Small intestine (tissue), 7 donors: Measurements from ENCODE around the gene KANK4. TPM values are rescaled to one million over a fixed set of nuclear protein-coding genes. Genes with fewer than 3 reads are reported as not detected.

Source experiments
- DNase-seq, 2 donors: peaks; one replicate each; pipeline versions ENCODE4 v3.0.0 to v3.0.0-alpha.2; 2013
- FAIRE-seq: peaks from 2 replicates; lab custom pipeline; 2012; peaks lifted over from hg19 to GRCh38; lab: Jason Lieb, UNC
- H3K27ac ChIP-seq, 3 donors: one replicate each; pipeline ENCODE4 v1.5.1; 2013; ENCODE audit warnings: low read length in 2 of 3, mild to moderate bottlenecking in 2 of 3, control low read depth in 1 of 3, inconsistent platforms in 1 of 3, low read depth in 1 of 3, moderate library complexity in 1 of 3
- H3K27me3 ChIP-seq, 3 donors: one replicate each; pipeline ENCODE4 v1.6.1; 2013; ENCODE audit warnings: low read length in 3 of 3, inconsistent platforms in 1 of 3; ENCODE audit not compliant: control insufficient read depth in 3 of 3, insufficient read depth in 3 of 3
- H3K36me3 ChIP-seq, 3 donors: one replicate each; pipeline ENCODE4 v1.6.1; 2013; ENCODE audit warnings: low read length in 3 of 3, inconsistent platforms in 1 of 3, low read depth in 1 of 3, mild to moderate bottlenecking in 1 of 3, moderate library complexity in 1 of 3; ENCODE audit not compliant: control insufficient read depth in 3 of 3, insufficient read depth in 2 of 3
- H3K4me1 ChIP-seq, 3 donors: one replicate each; pipeline ENCODE4 v1.6.1; 2013; ENCODE audit warnings: low read length in 2 of 3, inconsistent platforms in 1 of 3, low read depth in 1 of 3, mild to moderate bottlenecking in 1 of 3, moderate library complexity in 1 of 3; ENCODE audit not compliant: control insufficient read depth in 3 of 3, insufficient read depth in 2 of 3
- H3K4me3 ChIP-seq, 3 donors: one replicate each; pipeline ENCODE4 v1.5.1; 2013; ENCODE audit warnings: low read length in 3 of 3, control low read depth in 1 of 3, inconsistent platforms in 1 of 3, low read depth in 1 of 3, mild to moderate bottlenecking in 1 of 3, moderate library complexity in 1 of 3
- H3K9me3 ChIP-seq, 2 donors: one replicate each; pipeline ENCODE4 v1.6.1; 2013; ENCODE audit warnings: low read depth in 1 of 2, low read length in 1 of 2; ENCODE audit not compliant: control insufficient read depth in 2 of 2, insufficient read depth in 1 of 2
- WGBS, 3 donors: extraction: QIAGEN DNeasy Blood & Tissue Kit; methylation state at CpG; one replicate each; pipeline ENCODE4 v1.1.7; 2013; 5-methylcytosine and 5-hydroxymethylcytosine counted together
- polyA plus RNA-seq, 4 donors: library from polyadenylated mRNA; stranded (reverse) in 3 of 4; unstranded in 1 of 4; fragments of 200-250 nt in 3 of 4; fragments of 120-200 nt in 1 of 4; gene quantifications; one replicate each; pipeline versions ENCODE4 v1.2.1 to v1.2.3, GENCODE V29; 2013
- donor health status: healthy with polysubstance abuse.
- donor health status: control.
- donor health status: control.
- donor health status: Bipolar disorder and iron deficiency.
- donor health status: healthy.

KANK4 gene
- polyA plus RNA-seq, 4 donors = 0.43 to 1.4 TPM; not detected in 2

GRCh38 chr1:62238507-62238906 lies 80.7 kb downstream of the KANK4 start:
- H3K4me1 ChIP-seq = no peaks in the 10 kb centered on the region
- H3K4me3 ChIP-seq = no peak overlapping the region
- FAIRE-seq (no peak), DNase-seq (no peak)
- H3K27ac ChIP-seq = no peak overlapping the region
- H3K36me3 ChIP-seq = peaks cover 0 to 3% (median 0%) of the 10 kb centered on the region in 3 donors
- H3K9me3 ChIP-seq = no peaks in the 10 kb centered on the region
- 89 to 94% (median 93%) methylated on average over 9 of the region's 9 CpGs for WGBS, 3 donors
- no peaks in the 10 kb centered on the region for H3K27me3 ChIP-seq

GRCh38 chr1:62237950-62238374 lies 81.3 kb downstream of the KANK4 start:
- H3K36me3 ChIP-seq = peaks cover 0 to 3% (median 0%) of the 10 kb centered on the region in 3 donors
- H3K27me3 ChIP-seq = no peaks in the 10 kb centered on the region
- no peak overlapping the region for H3K27ac ChIP-seq
- H3K9me3 ChIP-seq = no peaks in the 10 kb centered on the region
- WGBS, 3 donors = 52 to 76% (median 74%) methylated on average over 8 of the region's 8 CpGs
- DNase-seq (no peak), FAIRE-seq (no peak)
- no peaks in the 10 kb centered on the region for H3K4me1 ChIP-seq
- H3K4me3 ChIP-seq = no peak overlapping the region

- no peaks in the 10 kb centered on the region for H3K27me3 ChIP-seq
Measured at GRCh38 chr1:62237361-62237760, 81.9 kb downstream of the KANK4 start.

GRCh38 chr1:62235576-62235975 lies 83.7 kb downstream of the KANK4 start:
- 85 to 93% (median 92%) methylated on average over 2 of the region's 2 CpGs for WGBS, 3 donors
- DNase-seq (no peak), FAIRE-seq (no peak)
- no peaks in the 10 kb centered on the region for H3K9me3 ChIP-seq
- no peaks in the 10 kb centered on the region for H3K27me3 ChIP-seq
- no peak overlapping the region for H3K27ac ChIP-seq
- no peak overlapping the region for H3K4me3 ChIP-seq
- H3K4me1 ChIP-seq = no peaks in the 10 kb centered on the region
- peaks cover 0 to 3% (median 0%) of the 10 kb centered on the region in 3 donors for H3K36me3 ChIP-seq

More at GRCh38 chr1:62237361-62237760, 81.9 kb downstream of the KANK4 start:
- FAIRE-seq = no peak
- WGBS, 3 donors = 82 to 84% (median 83%) methylated on average over 4 of the region's 4 CpGs
- no peaks in the 10 kb centered on the region for H3K9me3 ChIP-seq
- H3K4me1 ChIP-seq = no peaks in the 10 kb centered on the region
- H3K36me3 ChIP-seq = peaks cover 0 to 3% (median 0%) of the 10 kb centered on the region in 3 donors
- no peak overlapping the region for H3K4me3 ChIP-seq
- DNase-seq = no peak
- H3K27ac ChIP-seq = no peak overlapping the region

- no peak for DNase-seq
- FAIRE-seq = no peak
- WGBS, 3 donors = 62 to 74% (median 65%) methylated on average over 6 of the region's 6 CpGs
Measured at GRCh38 chr1:62234688-62235087, 84.5 kb downstream of the KANK4 start.

GRCh38 chr1:62233926-62234450 lies 85.2 kb downstream of the KANK4 start:
- 83 to 91% (median 87%) methylated on average over 7 of the region's 7 CpGs for WGBS, 3 donors
- FAIRE-seq = no peak

More at GRCh38 chr1:62234688-62235087, 84.5 kb downstream of the KANK4 start:
- Histone ChIP-seq H3K27ac (no peak overlapping the region), H3K36me3 (peaks cover 0 to 3% (median 0%) of the 10 kb centered on the region in 3 donors), H3K27me3 (no peaks in the 10 kb centered on the region), H3K4me1 (no peaks in the 10 kb centered on the region), H3K4me3 (no peak overlapping the region), H3K9me3 (no peaks in the 10 kb centered on the region)

GRCh38 chr1:62232871-62233278 lies 86.4 kb downstream of the KANK4 start:
- DNase-seq (no peak), FAIRE-seq (no peak)
- no peaks in the 10 kb centered on the region for H3K27me3 ChIP-seq
- no peak overlapping the region for H3K4me3 ChIP-seq
- H3K9me3 ChIP-seq = no peaks in the 10 kb centered on the region
- H3K36me3 ChIP-seq = no peaks in the 10 kb centered on the region
- 70 to 80% (median 77%) methylated on average over 14 of the region's 14 CpGs for WGBS, 3 donors
- no peaks in the 10 kb centered on the region for H3K4me1 ChIP-seq
- no peak overlapping the region for H3K27ac ChIP-seq

More at GRCh38 chr1:62233926-62234450, 85.2 kb downstream of the KANK4 start:
- no peak for DNase-seq
- no peak overlapping the region for H3K4me3 ChIP-seq
- H3K36me3 ChIP-seq = peaks cover 0 to 3% (median 0%) of the 10 kb centered on the region in 3 donors
- no peak overlapping the region for H3K27ac ChIP-seq
- no peaks in the 10 kb centered on the region for H3K9me3 ChIP-seq
- no peaks in the 10 kb centered on the region for H3K27me3 ChIP-seq
- no peaks in the 10 kb centered on the region for H3K4me1 ChIP-seq

GRCh38 chr1:62230718-62231117 lies 88.5 kb downstream of the KANK4 start:
- 77 to 86% (median 79%) methylated on average over 5 of the region's 5 CpGs for WGBS, 3 donors
- FAIRE-seq = no peak
- H3K4me1 ChIP-seq = no peaks in the 10 kb centered on the region
- H3K27me3 ChIP-seq = no peaks in the 10 kb centered on the region
- H3K27ac ChIP-seq = no peak overlapping the region
- H3K36me3 ChIP-seq = no peaks in the 10 kb centered on the region
- no peaks in the 10 kb centered on the region for H3K9me3 ChIP-seq
- H3K4me3 ChIP-seq = no peak overlapping the region
- no peak for DNase-seq

GRCh38 chr1:62229932-62230331 lies 89.3 kb downstream of the KANK4 start:
- H3K27me3 ChIP-seq = no peaks in the 10 kb centered on the region
- H3K9me3 ChIP-seq = no peaks in the 10 kb centered on the region
- H3K36me3 ChIP-seq = no peaks in the 10 kb centered on the region
- H3K4me1 ChIP-seq = no peaks in the 10 kb centered on the region
- no peak overlapping the region for H3K4me3 ChIP-seq
- no peak overlapping the region for H3K27ac ChIP-seq
- 40 to 61% (median 42%) methylated on average over 2 of the region's 2 CpGs for WGBS, 3 donors
- DNase-seq (no peak), FAIRE-seq (no peak)
